Neutrophil (primary cell): ENCODE measurements around the gene TREX2.

Source experiments
- H3K27ac ChIP-seq: fragments of 200-600 bp; sonication (generic); 2 replicates; pipeline ENCODE4 v1.5.1; 2016; ENCODE audit warnings: mild to moderate bottlenecking, moderate library complexity
- H3K27me3 ChIP-seq: fragments of 200-600 bp; sonication (generic); 2 replicates; pipeline ENCODE4 v1.6.0; 2016; ENCODE audit warnings: mild to moderate bottlenecking
- H3K36me3 ChIP-seq: fragments of 200-600 bp; sonication (generic); 2 replicates; pipeline ENCODE4 v1.5.1; 2017
- H3K4me1 ChIP-seq, 2 experiments: fragments of 200-600 bp in 1 of 2; sonication (generic) in 1 of 2; 1 replicate in 1 of 2; 2 replicates in 1 of 2; pipeline versions ENCODE4 v1.5.1 to v1.6.1; 2013 to 2016; ENCODE audit warnings: low read depth in 1 of 2, low read length in 1 of 2, mild to moderate bottlenecking in 1 of 2, moderate library complexity in 1 of 2; ENCODE audit not compliant: control insufficient read depth in 1 of 2, insufficient read depth in 1 of 2
- H3K4me3 ChIP-seq, 2 experiments: fragments of 200-600 bp in 1 of 2; sonication (generic) in 1 of 2; 1 replicate in 1 of 2; 2 replicates in 1 of 2; pipeline ENCODE4 v1.5.1; 2013 to 2016; ENCODE audit warnings: low read depth in 1 of 2, low read length in 1 of 2, mild to moderate bottlenecking in 1 of 2, moderate library complexity in 1 of 2
- H3K9me3 ChIP-seq: fragments of 200-600 bp; sonication (generic); 2 replicates; pipeline ENCODE4 v1.5.1; 2016
- TF ChIP-seq, protein P1 (sequence below): fragments of 200-600 bp; sonication (generic); IDR thresholded peaks from 2 replicates; pipeline ENCODE4 v1.5.1; 2016; ENCODE audit warnings: antibody characterized with exemption

The TREX2 gene

DNA sequence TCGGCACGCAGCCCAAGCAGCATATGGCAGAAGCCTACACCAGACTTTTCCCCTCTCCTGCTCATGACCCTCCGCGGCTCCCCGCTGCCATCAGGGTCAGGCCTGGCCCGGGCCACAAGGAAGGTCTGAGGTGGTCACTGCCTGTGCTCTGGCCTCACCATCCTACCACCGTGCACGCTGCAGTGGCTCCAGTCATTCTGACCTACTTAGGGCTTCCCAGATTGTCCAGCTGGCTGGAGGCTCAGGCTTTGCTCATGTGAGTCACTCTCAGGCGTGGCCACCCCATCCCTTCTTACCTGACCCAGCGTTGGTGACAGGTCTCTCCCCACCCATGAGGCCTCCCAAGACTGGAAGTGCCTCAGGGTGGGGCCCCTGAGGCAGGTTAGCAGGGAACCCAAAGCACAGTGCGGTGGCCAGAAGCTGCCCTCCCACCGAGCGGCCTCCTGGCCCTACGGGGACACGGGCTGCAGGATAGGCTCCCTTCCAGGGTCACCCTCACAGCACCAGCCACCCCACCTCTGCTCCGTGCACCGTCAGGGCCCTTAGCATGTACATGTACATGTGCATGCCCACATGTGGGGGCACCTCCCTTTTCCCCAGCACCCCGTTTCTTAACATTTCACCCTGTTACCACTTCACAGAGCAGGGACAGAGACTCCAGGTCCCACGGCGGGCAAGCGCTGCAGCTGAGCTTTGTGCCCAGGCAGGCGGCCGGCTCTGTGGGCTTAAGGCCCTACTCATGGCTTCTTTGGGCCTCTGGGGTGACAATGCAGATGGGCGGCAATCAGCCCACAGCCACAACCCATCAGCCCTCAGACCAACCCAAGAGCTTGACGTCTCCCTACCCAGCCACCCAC, 2.2 kb downstream of the TREX2 start:
- Histone ChIP-seq H3K4me1 (no peaks in the 10 kb centered on the region), H3K36me3 (no peaks in the 10 kb centered on the region), H3K4me3 (no peak overlapping the region), H3K9me3 (no peaks in the 10 kb centered on the region), H3K27me3 (no peaks in the 10 kb centered on the region), H3K27ac (no peak overlapping the region)
- TF ChIP-seq, protein P1, sequence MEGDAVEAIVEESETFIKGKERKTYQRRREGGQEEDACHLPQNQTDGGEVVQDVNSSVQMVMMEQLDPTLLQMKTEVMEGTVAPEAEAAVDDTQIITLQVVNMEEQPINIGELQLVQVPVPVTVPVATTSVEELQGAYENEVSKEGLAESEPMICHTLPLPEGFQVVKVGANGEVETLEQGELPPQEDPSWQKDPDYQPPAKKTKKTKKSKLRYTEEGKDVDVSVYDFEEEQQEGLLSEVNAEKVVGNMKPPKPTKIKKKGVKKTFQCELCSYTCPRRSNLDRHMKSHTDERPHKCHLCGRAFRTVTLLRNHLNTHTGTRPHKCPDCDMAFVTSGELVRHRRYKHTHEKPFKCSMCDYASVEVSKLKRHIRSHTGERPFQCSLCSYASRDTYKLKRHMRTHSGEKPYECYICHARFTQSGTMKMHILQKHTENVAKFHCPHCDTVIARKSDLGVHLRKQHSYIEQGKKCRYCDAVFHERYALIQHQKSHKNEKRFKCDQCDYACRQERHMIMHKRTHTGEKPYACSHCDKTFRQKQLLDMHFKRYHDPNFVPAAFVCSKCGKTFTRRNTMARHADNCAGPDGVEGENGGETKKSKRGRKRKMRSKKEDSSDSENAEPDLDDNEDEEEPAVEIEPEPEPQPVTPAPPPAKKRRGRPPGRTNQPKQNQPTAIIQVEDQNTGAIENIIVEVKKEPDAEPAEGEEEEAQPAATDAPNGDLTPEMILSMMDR = no peak

DNA sequence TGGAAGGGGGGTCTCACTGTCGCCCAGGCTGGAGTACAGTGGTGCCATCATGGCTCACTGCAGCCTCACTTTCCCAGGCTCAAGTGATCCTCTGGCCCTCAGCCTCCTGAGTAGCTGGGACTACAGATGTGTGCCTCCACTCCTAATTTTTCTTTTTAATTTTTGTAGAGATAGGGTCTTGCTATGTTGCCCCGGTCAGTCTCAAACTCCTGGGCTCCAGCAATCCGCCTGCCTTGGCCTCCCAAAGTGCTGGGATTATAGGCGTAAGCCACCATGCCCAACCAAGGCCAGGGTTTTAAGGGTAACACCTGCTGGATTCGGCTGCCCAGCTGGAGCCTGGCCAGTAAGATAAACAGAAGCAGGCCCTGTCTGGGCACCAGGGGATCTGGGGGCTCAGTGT, 3.4 kb downstream of the TREX2 start:
- Histone ChIP-seq H3K4me1 (no peaks in the 10 kb centered on the region), H3K27ac (no peak overlapping the region), H3K36me3 (no peaks in the 10 kb centered on the region), H3K9me3 (no peaks in the 10 kb centered on the region), H3K27me3 (no peaks in the 10 kb centered on the region), H3K4me3 (no peak overlapping the region)
- TF ChIP-seq, protein P1 = no peak

DNA sequence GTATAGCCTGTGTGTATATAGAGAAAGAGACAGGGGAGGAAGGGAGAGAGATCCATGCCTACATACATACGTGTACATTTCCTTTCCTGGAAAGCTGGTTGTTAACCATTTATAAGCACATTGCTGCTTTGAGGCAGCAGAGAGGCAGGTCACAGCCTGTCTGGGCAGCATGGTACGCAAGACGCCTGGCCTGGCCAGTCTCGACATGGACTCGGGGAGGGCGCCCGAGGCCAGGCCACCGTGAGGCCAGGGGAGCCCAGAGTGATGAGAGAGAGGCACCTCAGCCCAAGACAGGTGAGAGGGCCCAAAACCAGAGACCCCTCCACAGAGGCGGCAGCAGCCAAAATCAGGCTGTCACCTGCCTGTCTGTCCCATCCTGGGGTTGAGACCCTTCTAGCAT, 3.9 kb downstream of the TREX2 start:
- Histone ChIP-seq H3K27ac (no peak overlapping the region), H3K36me3 (no peaks in the 10 kb centered on the region), H3K9me3 (no peaks in the 10 kb centered on the region), H3K4me1 (no peaks in the 10 kb centered on the region), H3K27me3 (no peaks in the 10 kb centered on the region), H3K4me3 (no peak overlapping the region)
- TF ChIP-seq, protein P1 = no peak

DNA sequence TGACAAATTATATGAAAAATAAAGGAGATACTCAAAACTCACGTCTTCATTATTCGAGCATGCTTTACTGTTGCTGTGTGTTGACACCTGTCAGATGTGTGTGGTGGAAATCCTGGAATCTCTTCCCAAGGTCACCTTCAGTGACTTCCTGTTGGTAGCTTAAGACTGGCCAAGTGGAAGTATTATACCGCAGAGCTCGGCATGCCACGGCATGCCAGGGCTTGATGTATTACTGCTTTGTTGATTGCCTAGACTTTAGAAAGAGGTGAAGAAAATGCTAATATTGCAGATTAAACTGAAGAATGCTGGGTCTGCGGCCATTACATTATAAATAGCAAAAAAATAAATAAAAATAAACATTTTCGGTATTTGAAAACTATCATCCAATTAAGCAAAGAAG, 4.6 kb downstream of the TREX2 start:
- Histone ChIP-seq H3K27ac (no peak overlapping the region), H3K27me3 (no peaks in the 10 kb centered on the region), H3K36me3 (no peaks in the 10 kb centered on the region), H3K9me3 (no peaks in the 10 kb centered on the region), H3K4me3 (no peak overlapping the region), H3K4me1 (no peaks in the 10 kb centered on the region)
- TF ChIP-seq, protein P1 = no peak

DNA sequence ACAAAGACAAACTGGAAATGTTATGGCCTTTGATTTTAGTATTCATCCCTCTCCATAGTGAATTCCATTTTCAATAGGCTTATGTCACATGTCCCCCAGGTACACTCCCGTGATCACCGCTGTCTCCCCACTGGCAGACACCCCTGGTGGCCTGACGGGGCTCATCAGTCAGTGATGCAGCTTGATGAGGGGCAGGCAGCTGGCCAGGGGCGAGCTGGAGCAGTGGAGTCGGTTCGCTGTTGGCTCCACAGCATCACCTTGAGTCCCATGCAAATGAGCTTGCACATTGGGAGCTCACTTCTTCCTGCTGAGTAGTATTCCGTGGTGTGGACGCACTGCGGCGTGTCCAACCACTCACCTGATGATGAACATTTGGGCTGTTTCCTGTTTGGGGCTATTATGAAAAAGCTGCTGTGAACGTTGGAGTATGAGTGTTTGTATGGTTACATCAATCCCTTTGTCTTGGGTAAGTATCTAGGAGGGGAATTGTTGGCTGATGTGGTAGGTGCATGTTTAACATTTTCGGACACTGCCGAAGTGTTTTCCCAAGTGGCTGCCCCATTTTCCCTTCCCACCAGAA, 5.2 kb downstream of the TREX2 start:
- Histone ChIP-seq H3K9me3 (no peaks in the 10 kb centered on the region), H3K36me3 (no peaks in the 10 kb centered on the region), H3K27ac (no peak overlapping the region), H3K27me3 (no peaks in the 10 kb centered on the region), H3K4me3 (no peak overlapping the region), H3K4me1 (no peaks in the 10 kb centered on the region)
- TF ChIP-seq, protein P1 = no peak
